ENCODE measurements around the gene TFDP2.

GRCh38 chr3:142072816-142073215 lies 76.5 kb downstream of the TFDP2 start:
- TF ChIP-seq CTCF (conservative IDR thresholded peaks at IDR 0.05; ENCODE audit: low read depth in 2 of 2): no peak
- no peak for TF ChIP-seq EZH2phosphoT487 (IDR thresholded peaks at IDR 0.05; ENCODE audit: unreplicated experiment)

All from GM23338 (cell line).